NCI-H2081 (cell line): ENCODE measurements around the gene HTRA3.

Experiments
- DNase-seq, 2 experiments: peaks; one replicate each; lab custom pipeline; 2025; lab: John Stamatoyannopoulos, UW

Gene HTRA3

GRCh38 chr4:8266508-8266907 lies 3.0 kb upstream of the HTRA3 start:
- no peak for DNase-seq

GRCh38 chr4:8267077-8267476 lies 2.5 kb upstream of the HTRA3 start:
- no peak for DNase-seq

- DNase-seq = no peak
These were observed 1.3 kb upstream of the HTRA3 start for GRCh38 chr4:8268211-8268610.

GRCh38 chr4:8268901-8269534 lies 536 bp upstream of the HTRA3 start:
- DNase-seq = no peak

- DNase-seq = no peak
These were observed 841 bp downstream of the HTRA3 start for GRCh38 chr4:8270418-8270771.

- no peak for DNase-seq
These were observed 1.6 kb downstream of the HTRA3 start for GRCh38 chr4:8270912-8271815.

GRCh38 chr4:8271821-8272220 lies 2.3 kb downstream of the HTRA3 start:
- no peak for DNase-seq

- DNase-seq = no peak
These were observed 3.2 kb downstream of the HTRA3 start for GRCh38 chr4:8272472-8273428.

- DNase-seq = no peak
These were observed 3.9 kb downstream of the HTRA3 start for GRCh38 chr4:8273450-8273849.

GRCh38 chr4:8274066-8274652 lies 4.6 kb downstream of the HTRA3 start:
- DNase-seq = no peak

GRCh38 chr4:8274765-8275547 lies 5.4 kb downstream of the HTRA3 start:
- no peak for DNase-seq

GRCh38 chr4:8275548-8275910 lies 6.0 kb downstream of the HTRA3 start:
- no peak for DNase-seq

GRCh38 chr4:8276358-8277240 lies 7.0 kb downstream of the HTRA3 start:
- no peak for DNase-seq

GRCh38 chr4:8277356-8278008 lies 7.9 kb downstream of the HTRA3 start:
- DNase-seq = no peak

- DNase-seq = no peak
These were observed 8.4 kb downstream of the HTRA3 start for GRCh38 chr4:8278009-8278395.

GRCh38 chr4:8278421-8279287 lies 9.1 kb downstream of the HTRA3 start:
- no peak for DNase-seq

- DNase-seq = no peak
These were observed 10.0 kb downstream of the HTRA3 start for GRCh38 chr4:8279321-8280157.
